GM20000 (cell line): ENCODE results near the gene NBAS.
A peak's percentile ranks its signal among the peaks of the same experiment; 100 is the strongest.

Experiments
- DNase-seq: peaks from one replicate; pipeline ENCODE4 v3.0.0; 2012; ENCODE audit warnings: low spot score
- CTCF ChIP-seq: IDR thresholded peaks from 2 replicates; pipeline ENCODE4 v1.5.1; 2012; ENCODE audit warnings: mild to moderate bottlenecking, control low read depth; ENCODE audit errors: extremely low read depth, missing control alignments

NBAS gene

GRCh38 chr2:15383695-15384350, 177.3 kb downstream of the NBAS start:
- no peak for DNase-seq
- TF ChIP-seq CTCF = no peak

DNA sequence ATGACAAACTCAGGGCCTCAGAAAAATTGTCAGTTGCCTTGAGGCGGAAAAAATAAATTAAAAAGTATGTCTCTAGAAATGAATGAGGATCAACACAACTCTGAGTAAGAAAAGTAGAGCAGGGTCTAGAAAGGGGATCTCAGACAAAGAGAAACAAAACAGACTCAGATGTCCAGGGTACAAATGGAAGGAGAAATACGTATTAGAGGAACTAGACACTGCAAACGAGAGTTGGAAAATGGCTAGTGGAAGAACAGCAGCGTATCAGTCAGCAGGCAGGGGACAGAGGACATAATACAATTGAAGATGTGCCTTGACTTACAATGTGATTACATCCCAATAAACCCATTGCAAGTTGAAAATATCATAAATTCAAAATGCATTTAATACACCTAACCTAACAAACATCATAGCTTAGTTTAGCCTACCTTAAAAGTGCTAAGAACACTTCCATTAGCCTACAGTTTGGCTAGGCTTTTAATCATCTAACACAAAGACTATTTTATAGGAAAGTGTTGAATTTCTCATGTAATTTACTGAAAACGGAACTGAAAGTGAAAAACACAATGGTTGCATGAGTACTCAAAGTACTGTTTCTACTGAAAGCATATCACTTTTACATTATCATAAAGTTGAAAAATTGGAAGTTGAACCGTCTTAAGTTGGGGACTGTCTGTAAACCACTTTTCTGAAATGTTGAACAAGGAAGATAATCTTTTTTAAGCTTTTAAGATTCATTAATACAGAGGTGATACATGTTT, 182.8 kb downstream of the NBAS start:
- TF ChIP-seq CTCF = no peak

DNA sequence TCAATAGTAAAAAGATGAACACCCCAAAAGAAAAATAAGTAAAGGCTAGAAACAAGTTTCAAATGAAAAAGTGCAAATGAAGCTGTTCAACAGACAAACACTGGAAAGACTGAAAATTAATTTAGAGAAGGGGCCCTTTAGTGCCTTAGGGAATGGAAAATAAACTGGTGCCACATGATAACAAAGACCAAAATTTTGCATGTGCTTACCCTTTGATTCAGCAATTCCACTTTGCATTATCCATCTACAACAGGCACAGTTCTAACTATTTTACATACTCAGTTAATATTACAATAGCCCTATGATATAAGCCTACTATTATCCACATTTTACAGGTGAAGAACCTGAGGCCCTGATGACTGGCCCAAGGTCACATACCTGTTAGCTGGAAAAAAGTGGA, 183.9 kb downstream of the NBAS start:
- no peak for DNase-seq
- no peak for TF ChIP-seq CTCF

More for the DNA sequence above, 182.8 kb downstream of the NBAS start:
- DNase-seq = peak; percentile 13

DNA sequence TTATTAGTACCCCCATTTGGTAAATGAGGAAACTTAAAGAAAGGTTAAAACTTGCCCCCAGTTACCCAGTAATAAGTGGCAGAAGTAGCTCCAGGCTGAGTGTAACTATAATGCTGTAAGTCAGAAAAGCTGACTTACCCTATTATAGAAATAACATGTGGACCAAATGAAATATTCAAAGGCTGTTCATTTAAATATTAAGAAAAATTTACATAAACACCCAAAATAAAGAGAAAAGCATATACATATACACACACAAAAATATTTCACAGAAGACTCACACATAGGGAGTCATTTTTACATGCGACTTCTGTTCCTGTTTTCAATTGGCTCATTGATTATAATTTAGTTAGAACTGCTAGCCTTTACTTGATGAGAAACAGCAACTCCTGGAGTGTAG, 189.1 kb downstream of the NBAS start:
- no peak for TF ChIP-seq CTCF
- no peak for DNase-seq

GRCh38 chr2:15369129-15369528, 192.0 kb downstream of the NBAS start:
- TF ChIP-seq CTCF = no peak
- DNase-seq = no peak

DNA sequence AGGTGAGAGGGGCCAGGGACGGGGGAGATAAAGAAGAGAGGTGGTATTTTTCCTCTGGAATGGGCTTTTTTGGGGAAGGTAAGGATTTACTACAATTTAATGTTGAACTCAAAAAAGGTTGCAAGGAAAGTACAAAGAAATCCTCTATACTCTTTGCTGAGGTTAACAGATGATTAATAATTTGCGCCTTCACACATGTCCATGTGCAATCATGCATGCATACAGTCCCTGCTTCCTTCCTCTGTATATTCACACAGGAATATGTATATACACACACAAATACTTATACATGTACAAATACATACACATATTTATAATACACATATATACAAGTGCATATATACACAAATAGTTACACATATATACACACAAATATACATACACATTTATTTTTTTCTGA, 193.4 kb downstream of the NBAS start:
- TF ChIP-seq CTCF = no peak
- no peak for DNase-seq

DNA sequence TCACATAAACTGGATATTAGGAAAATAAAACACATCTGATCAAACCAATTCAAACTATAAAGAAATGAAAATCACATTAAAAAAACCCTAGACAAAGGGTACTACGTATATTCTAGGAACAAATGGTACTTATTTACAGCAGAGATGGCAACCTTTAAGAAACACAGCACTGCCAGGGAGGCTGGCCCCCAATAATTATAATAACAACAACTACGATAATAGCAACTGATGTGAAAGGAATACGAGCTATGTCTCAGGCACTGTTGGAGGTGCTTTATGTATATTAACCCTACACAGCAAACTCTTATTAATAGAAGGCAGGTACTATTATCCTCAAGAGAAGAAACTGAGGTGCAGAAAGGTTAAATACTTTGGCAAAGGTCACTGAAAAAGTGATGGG, 193.9 kb downstream of the NBAS start:
- no peak for DNase-seq
- TF ChIP-seq CTCF = no peak
